HG03558 (cell line): Measurements from ENCODE around the gene LBHD2.

Experiments
- ATAC-seq: cut with Tn5 transposase; IDR thresholded peaks from one replicate; pipeline ENCODE4 v1.9.1; 2021; ENCODE audit warnings: moderate number of reproducible peaks; ENCODE audit not compliant: unreplicated experiment; ENCODE audit errors: extremely low read depth

The LBHD2 gene

DNA sequence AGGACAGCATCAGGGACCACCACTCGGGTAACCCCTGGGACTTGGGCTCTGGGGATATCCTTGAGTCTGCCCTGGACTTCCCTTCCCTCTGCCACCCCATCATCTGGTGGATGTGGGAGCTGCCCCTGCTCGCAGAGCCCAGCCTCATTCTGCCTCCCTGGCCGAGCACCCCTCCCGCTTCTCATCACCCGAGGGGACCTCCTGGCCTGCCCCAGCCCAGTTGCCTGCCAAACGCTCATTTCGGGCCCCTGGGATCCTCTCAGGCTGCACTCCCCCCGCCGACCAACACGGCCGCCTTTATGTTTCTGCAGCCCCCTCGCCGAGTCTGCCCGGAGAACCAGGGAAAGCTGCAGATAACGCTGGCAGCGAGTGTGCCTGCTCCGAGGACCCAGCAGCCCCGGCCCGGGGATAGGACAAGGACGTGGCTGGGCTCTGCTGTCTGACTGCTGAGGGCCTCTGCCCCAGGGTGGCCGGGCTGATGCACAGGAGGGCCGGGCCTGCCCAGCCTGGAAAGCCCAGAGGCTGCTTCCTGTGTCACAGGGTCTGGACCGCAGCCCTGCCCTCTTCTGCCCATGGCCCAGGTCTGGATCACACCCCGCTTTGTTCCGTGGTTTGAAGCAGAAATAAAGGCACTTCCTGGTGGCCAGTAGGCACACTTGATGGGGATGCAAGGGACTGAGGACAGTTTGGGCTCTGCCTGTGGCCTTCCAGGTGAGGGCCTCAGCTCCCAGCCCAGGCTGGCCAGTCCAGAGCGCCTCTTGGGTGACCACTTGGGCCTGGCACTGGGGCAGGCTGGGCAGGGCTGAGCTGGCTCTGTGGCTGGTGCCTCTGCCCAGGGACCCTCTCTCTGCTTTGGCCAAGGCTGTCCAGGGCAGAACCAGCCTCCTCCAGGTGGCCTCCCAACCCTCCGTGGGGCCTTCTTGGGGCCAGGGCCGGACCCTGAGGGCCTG lies 5.7 kb downstream of the LBHD2 start:
- no peak for ATAC-seq

DNA sequence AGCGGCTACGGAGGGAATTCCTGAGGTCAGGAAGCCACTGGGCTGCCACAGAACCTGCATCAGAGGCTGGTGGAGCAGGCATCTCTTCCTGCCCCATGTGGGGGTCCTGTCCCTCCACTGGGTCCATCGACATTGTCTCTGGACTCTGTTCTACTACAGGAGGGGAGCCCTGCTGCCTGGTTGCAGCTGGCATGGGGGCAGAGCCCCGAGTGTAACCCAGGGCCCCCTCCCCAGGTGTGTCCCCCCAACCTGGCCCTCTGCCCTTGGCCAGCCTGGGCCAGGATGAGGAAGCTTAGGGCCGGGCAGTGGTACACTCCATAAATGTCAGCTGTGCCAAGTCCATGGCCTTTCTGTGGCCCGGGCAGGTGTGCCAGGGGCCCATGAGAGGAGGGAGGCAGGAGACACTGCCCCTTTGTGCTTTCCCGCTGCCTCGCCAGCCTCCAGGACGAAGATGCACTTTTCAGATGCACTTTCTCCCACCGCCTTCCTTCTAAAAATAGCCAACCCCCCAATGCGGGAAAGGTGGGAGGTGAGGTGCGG lies 6.5 kb downstream of the LBHD2 start:
- no peak for ATAC-seq

DNA sequence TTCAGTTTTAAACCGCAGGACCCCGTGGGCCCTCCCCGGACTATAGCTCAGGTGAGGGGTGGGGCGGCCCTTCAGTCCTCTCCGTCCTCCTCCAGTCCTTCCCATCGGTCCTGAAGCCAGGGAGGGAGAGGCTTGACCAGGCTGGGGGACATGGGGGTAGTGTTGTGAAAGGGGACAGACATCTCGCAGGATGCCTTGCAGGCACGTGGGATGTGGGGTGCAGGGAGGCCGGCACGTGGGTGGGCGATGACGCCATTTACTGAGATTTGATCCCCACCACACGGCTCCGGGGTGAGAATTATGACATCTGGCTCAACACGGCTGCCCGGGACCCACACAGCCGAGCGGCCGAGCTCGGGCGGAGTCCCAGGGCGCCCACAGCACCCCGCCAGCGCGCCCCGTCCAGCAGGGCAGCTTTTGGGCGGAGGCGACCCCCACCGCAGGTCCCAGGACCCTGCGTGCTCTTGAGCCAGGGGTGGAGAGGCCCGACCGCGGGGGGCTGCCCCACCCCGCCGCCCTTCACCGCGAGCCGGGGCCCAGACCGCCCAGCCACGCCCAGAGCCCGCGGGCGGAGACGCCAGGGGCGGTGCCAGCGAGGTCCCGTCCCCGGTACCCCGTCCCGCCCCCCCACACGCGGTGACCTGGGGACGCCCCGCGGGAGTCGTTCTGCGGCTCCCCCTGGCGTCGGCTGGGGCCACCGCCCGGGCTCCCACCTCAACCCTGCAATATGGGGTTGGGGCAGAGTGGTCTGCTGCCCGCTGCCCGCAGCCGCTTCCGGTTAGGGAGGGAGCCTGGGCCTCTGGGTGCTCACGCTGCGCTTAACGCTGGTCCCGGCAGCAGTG lies 7.3 kb downstream of the LBHD2 start:
- no peak for ATAC-seq

DNA sequence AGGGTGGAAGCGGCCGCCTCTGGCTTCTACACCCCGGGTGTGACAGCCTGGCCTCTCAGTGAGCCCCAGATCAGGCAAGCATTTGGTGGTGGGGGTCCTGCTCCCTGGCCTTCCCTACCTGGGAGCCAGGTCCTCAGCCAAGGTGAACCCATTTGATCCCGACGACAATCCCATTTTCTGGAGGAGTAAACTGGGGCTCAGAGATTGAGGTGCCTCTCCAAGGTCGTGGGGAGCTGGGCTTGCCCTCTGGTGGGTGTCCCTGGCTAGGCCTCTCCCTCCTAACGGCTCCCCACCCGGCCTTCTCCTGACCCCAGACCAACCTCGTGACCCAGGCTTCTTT lies 7.8 kb downstream of the LBHD2 start:
- no peak for ATAC-seq

DNA sequence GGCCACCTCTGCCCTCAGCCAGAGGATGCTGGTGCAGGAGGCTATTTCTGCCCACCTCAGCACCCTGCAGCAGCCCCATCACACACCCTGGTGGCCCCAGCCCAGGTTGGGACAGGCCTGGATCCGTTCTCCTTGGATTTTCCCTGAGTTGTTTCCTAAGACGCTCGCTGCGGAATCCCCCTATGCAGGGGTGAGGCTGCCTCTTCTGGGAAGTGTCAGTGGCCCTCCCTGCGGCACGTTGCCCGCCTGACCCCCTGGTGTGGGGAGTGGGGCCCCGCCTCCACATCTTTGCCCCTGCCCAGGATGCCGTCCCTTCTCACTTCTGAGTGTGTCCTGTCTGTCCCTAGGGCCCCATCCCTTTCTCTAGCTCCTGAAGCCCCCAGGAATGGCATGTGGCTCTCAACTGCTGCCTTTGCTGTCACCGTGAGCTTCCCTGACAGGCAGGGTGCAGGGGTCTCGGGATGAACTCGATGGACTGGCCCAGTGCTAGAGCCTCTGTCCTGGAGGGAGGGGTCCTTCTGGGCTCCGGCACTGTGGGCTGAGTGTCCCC lies 9.9 kb downstream of the LBHD2 start:
- no peak for ATAC-seq

DNA sequence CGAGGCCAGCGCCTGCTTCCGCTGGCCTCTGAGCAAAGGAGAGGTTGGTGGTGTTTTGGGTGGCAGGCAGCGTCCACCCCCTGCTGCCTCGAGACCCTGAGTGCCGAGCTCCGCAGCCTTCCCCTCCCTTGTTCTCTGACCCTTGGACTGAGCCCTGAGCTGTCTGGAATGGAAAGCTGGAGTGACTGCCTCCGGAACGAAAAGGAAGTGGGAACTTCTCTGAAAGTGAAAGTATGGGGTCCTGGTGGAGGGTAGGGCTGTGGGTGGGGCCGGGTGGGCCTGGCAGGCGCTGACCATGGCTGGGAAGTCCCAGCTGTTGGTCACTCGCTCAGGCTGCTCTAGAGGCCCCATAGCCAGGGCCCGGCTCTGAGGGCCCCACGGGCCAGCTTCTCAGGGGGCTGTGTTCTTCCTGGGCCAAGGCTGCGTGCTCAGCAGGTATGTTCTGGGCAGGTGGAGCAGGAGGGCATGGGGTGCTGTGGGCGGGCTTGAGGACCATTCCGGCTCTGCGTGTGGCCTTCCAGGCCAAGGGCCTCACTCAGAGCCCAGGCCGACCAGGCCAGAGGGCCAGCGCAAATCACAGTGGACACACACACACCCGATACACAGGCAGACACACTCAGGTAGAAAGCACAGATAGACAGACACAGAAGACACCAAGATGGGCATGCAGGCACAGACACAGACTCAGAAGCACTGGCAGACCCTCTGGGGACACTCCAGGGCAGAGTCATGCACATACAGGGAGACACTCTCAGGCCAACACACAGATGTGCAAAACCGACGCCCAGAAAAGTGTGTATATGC lies 10.6 kb downstream of the LBHD2 start, which contains the start of gene EXOC3L4:
Gene EXOC3L4 (plus strand): TSS at position 320 of the 804 bp plus-strand sequence. CDS start 5,495 bp downstream, outside the sequence.
- ATAC-seq: no peak

DNA sequence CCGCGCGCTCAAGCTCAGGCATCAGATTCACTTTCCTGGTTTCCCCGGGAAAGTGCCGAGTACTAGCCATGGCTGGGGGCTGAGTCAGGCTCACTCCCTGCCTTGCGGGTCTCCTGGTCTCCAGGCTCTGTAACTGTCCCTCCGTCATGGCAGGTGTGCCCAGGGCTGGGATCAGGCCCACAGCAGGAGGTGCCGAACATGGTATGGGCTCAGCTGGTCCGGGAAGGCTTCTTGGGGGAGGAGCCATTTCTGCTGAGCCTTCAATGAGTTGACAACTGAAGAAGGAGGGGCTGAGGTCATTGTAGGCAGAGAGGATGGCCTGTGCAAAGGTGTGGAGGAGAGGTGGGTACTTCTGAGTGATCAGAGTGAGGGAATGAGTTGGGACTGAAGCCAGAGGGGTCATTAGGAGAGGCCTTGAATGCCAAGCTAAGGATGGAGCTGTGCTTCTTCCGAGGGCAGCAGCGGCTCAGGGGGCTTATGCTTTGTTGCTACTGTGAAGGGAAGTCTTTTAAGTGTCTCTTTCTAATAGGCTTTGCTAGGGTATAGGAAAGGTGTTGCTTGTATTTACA lies 11.3 kb downstream of the LBHD2 start:
- ATAC-seq: no peak

DNA sequence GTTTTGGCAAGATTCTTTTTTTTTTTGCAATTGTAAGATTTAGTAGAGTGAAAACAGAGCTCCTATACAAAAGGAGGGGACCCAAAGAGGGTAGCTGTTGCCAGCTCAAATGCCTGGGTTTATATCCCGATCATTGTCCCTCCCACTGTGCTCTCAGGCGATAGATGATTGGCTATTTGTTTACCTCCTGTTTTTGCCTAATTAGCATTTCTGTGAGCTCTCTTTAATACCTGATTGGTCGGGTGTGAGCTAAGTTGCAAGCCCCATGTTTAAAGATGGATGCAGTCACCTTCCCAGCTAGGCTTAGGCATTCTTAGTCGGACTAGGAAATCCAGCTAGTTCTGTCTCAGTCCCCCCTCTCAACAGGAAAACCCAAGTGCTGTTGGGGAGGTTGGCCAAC lies 12.4 kb downstream of the LBHD2 start:
- ATAC-seq: no peak

DNA sequence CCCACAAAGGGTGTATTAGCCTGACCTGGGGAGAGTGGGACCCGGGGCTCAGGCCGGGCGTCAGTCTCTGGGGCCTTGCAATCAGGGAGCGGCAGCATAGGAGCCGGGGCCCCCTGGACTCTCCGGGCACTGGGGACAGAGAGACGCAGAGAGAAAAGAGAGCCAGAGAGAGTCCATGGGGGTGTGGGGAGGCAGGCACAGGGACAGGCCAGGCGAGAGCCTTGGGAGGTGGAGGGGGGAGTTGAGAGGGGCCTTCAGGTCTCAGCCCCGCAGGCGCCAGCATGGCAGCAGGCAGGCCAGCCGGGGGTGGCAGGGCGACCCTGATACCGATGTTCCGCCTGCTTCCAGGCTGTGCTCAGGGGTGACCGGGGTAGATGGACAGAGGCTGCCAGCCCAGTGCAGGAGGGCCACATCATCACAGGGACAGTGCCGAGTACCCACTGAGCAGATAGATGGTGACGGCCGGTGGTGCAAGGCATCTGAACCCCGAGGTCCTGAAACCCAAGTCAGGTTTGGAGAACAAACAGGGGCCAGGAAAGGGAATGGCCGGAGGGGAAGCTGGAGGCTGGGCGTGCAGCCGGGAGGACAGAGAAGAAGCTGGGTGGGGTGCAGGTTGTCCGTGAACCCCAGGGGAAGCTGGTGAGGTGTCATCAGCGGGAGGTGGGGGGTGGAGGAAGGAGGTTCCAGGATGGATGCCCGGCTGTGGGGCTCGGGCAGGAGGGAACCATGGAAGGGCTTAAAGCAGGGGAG lies 13.4 kb downstream of the LBHD2 start:
- ATAC-seq: no peak

DNA sequence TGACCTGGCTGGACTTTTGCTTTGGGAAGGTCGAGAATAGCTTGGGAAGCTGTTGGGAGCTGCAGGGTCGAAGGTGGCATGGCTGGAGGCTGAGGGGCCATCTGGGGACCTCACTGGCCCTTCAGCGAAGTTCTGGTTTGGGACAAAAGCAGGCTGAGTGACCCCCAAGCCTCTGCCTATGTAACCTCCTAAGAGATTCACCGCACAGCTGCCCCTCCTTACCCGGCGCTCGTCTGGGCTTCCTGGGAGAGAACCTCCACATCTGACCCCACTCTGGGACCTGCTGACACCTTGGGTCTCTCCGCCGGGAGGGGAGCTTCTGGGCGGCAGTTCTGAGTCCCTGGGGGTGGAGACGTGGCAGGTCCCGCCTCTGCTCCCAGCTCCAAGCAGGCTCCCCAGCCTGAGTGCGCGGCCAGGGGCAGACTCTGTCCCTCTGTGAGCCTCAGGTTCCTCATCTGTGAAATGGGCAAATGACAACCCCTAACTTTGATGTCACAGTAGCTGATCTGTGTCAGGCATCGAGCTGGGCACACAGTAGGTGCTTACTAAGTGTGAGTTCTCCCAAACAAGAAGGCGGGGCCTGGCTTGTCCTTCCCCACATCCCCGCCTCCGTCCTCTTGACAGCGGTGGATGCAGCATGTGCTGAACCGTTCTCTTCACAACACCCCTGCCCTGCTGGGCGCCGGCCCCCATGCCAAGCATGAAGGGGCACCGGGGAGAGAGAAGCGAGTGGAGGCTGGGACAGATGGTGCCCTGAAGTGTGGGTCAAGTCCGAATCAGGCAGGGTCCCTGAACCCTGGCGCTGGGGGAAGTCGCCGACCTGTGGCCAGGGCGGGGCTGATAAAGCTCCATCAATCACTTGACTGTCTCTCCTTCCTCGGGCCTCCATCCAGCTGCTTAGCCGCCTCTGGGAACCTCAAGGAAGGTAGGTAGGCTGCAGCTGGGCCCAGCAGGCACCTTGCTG lies 14.3 kb downstream of the LBHD2 start:
- no peak for ATAC-seq

DNA sequence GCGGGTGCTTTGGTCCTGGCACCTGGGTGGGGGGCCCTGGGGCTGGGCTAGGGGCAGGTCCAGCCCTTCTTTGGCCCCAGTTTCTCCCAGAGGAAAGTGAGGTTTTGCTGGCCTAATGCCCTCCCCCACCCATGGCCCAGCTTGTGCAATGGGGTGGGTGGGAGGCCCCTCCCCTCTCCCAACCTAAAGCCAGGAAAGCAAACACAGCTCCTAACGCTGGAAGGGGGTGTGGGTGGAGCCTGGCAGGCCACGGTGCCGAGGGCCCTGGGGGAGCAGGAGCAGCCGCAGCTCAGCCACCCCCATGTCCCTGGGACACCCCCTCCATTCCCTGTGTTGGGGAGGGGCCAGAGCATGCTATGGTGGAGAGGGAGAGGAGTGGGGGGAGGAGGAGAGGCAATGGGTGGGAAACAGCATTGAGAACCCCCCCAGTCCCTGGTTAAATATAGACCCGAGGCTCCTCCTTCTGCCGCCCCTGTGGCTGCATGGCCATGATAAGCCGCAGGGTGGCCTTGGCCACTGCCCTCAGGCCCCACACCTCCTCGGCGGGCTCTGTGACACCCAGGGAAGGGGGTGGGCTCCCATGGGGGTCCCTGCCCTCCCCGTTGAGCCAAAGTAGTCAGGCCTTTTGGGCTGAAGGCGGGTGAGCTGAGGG lies 15.2 kb downstream of the LBHD2 start:
- no peak for ATAC-seq

DNA sequence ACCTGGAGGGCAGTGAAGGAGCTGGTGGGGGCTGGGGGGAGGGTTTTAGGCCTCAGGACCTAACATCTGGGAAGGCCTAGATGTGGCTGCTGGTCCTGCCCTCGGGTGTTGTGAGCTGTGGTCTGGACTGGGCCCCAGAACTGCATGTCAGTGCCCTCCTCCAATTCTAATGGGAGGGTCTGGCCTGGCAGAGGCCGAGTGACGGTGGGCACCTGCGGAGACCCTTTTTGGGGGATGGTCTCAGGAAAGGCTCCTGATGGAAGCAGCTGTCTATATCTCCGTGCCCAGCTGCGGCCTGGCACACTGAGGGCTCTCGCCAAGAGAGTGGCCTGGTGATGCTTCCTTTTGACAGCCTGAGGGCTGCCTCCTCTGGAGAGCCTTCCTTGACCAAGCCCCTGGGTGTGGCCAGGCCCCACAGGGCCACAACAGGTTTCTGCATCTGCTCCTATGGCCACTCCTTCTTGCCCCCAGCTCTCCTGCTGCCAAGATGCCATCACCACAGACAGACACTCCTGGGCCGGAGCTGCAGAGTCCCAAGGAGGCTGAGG lies 15.8 kb downstream of the LBHD2 start:
- no peak for ATAC-seq

DNA sequence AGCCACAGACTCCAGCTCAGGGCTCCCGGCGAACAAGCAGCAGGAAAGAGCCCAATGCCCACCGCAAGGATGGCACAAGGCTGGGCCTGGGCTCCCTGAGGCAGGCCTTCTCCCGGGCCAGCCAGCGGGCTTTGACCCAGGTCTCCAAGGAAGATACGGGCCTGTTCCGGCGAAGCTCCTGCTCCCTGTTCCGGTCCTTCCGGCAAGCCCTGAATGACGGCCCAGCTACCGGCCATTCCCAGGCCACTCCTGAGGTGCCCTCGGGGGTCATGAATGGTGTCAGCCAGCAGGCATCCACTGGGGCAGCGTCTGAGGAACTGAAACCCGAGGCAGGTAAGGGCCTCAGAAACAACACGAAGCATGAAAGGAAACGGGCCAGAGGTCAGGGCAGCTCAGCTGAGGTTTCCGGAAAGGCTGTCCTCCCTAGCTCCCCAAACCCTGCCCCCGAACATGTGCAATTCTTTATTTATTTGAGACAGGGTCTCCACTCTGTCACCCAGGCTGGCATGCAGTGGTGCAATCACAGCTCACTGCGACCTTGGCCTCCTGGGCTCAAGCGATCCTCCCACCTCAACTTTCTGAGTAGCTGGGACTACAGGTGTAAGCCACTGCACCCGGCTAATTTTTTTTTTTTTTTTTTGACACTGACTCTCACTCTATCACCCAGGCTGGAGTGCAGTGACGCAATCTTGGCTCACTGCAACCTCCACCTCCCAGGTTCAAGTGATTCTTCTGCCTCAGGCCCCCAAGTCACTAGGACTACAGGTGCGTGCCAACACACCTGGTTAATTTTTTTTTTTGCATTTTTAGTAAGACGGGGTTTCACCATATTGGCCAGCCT lies 16.5 kb downstream of the LBHD2 start:
- ATAC-seq: no peak

DNA sequence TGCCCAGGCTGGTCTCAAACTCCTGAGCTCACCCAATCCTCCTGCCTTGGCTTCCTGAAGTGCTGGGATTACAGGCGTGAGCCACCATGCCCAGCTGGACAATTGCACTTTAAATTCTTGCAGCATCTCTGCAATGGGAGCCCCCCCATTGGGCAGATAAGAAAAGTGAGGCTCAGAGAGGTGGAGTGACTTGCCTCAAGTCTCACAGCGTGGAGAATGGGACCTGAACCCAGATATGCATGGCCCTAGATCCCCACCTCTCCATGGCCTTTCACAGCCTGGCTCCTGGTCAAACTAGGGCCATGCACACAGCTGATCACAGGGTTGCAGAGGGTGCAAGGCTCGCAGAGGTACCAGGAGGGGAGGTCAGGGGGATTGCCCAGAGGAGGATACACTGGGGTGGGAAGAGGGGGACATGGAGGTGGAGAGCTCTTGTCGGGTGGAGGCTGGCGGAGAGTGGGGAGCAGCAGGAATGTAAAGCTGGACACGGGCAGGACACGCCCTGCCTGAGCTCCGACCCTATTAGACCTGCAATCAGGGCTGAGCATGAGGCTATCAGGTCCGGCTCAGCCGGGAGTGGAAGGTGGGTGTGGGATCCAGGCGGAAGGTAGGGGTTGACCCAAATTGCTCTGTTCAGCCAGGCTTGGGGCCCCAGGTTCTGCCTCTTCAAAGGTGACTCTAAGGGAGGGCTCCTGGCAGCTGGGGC lies 17.4 kb downstream of the LBHD2 start:
- ATAC-seq: no peak

DNA sequence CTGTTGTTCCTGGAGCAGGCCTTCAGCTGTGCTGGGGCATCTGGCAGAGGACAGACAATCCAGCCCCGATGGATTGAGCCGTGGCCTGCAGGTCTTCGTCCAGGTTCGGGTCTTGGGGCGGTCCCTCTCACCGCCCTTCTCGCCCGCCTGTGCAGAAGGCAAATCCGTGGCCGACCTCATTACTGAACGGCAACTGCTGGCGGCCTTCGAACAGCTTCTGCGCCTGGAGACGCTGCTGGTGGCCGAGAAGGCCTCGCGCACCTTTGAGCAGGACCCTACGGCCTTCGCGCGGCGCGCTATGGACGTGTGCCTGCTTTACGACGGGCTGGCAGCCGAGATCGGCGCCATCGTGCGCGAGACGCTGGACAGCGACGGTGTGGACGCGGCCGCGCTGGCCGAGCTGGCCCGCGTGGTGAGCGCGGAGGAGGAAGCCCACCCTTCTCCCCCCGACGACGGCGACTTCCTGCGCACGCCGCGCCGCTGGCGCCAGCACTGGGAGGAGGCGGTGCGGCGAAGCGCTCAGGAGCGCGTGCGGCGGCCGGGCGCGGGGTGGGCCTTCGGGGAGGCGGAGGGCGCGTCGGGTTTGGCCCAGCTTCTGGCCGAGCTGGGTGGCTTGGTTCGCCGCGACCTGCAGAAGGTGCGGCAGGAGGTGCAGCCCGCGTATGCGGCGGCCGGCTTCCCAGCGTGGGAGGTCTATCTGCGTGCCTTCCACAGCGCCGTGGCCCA lies 18.1 kb downstream of the LBHD2 start:
- ATAC-seq: no peak
